Measurements from ENCODE around the gene PPP2R5C.
A peak's percentile ranks its signal among the peaks of the same experiment; 100 is the strongest.

Gene PPP2R5C

DNA sequence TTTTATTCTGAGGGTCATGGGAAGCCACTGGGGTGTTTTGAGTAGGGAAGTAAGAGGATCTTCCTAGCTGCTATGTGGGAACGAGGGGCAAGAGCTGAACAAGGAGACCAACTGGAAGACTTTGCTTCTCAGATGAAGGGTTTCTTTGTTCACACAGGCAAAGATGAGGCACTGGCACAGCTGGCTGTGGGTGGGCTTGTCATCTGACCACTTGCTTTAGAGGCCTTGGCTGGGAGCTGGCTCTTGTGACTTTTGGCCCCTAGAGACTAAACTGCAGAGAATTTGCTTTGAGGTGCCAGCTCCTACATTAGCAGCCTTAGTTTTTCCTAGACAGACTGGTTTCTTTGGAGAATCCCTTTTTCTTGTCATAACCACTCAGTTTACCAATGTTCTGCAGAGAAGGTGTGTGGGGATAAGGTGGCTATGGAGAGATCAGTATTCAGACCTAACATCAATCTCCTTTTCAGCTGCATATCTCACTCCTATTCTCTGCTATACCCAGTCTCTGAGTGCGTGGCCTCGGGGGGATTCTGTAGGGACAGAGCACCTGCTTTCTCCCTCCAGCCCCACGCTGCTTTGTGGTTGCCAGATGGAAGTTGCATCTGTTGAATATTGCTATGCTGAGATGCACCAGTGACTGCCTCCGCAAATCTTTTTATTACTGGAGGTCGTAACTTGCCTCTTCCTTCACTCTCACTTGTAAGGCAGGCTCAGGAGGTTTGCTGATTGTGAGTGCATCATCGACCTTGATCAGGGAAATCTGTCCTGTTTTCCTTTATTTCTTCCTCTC lies 12.7 kb downstream of the PPP2R5C start:
- H3K9ac ChIP-seq (ENCODE audit: low read depth, low read length) = no peak overlapping the region
- WGBS = 91% methylated on average over 7 of the region's 7 CpGs
- peaks cover 14% of the 10 kb centered on the region for H3K27me3 ChIP-seq (ENCODE audit: insufficient read depth, low read length)
- H3K4me3 ChIP-seq (ENCODE audit: low read length) = no peak overlapping the region
- no peaks in the 10 kb centered on the region for H3K9me3 ChIP-seq (ENCODE audit: insufficient read depth, low read depth, low read length)
- H3K36me3 ChIP-seq (ENCODE audit: insufficient read depth, low read length) = no peaks in the 10 kb centered on the region
- no peak overlapping the region for H3K27ac ChIP-seq (ENCODE audit: low read depth, low read length)
- no peaks in the 10 kb centered on the region for H3K4me1 ChIP-seq (ENCODE audit: insufficient read depth, low read length)

DNA sequence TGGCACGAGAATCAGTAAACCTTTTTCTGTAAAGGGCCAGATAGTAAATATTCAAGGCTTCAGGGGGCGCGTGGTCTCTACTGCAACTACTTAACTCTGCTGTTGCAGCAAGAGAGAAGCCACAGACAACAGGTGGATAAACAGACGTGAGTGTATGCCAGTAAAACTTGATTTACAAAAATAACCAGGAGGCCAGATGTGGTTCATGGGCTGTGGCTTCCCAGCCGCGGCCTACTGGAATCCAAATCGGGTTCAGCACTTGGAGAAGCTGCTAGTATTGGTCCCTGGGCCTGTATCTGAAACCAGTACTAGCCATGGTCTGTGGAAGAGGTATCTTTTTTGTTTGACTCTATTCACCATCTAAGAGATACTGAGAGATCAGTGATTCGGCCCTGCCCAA lies 13.3 kb downstream of the PPP2R5C start:
- Histone ChIP-seq H3K9ac (ENCODE audit: low read depth, low read length) (no peak overlapping the region), H3K27me3 (ENCODE audit: insufficient read depth, low read length) (peaks cover 20% of the 10 kb centered on the region), H3K4me3 (ENCODE audit: low read length) (no peak overlapping the region), H3K9me3 (ENCODE audit: insufficient read depth, low read depth, low read length) (no peaks in the 10 kb centered on the region), H3K27ac (ENCODE audit: low read depth, low read length) (no peak overlapping the region), H3K4me1 (ENCODE audit: insufficient read depth, low read length) (no peaks in the 10 kb centered on the region), H3K36me3 (ENCODE audit: insufficient read depth, low read length) (no peaks in the 10 kb centered on the region)
- 92% methylated on average over 7 of the region's 8 CpGs for WGBS

DNA sequence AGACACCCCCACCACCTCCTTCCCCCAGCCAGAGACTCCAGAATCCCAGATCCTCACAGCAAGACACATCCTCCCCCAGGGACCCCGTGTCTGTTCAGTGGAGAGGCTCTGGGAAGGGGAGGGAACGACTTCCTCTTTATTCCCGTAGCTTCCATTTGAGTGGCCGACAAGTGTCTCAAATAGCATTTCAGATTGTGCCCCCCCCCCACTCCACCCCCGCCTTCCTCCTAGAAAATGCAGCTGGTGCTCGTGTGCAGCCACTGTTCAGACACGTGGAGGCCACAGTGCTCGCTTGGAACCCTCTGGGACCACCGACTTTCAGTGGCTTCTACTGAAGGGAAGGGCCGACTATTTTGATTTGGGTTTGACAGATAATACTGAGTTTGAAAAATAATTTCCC lies 14.3 kb downstream of the PPP2R5C start:
- Histone ChIP-seq H3K4me1 (ENCODE audit: insufficient read depth, low read length) (peaks cover 8% of the 10 kb centered on the region), H3K27me3 (ENCODE audit: insufficient read depth, low read length) (peaks cover 30% of the 10 kb centered on the region), H3K36me3 (ENCODE audit: insufficient read depth, low read length) (no peaks in the 10 kb centered on the region), H3K9me3 (ENCODE audit: insufficient read depth, low read depth, low read length) (no peaks in the 10 kb centered on the region), H3K27ac (ENCODE audit: low read depth, low read length) (no peak overlapping the region), H3K4me3 (ENCODE audit: low read length) (no peak overlapping the region), H3K9ac (ENCODE audit: low read depth, low read length) (no peak overlapping the region)
- WGBS = 83% methylated on average over 8 of the region's 10 CpGs

- Histone ChIP-seq H3K27me3 (ENCODE audit: insufficient read depth, low read length) (peaks cover 35% of the 10 kb centered on the region), H3K27ac (ENCODE audit: low read depth, low read length) (no peak overlapping the region), H3K9ac (ENCODE audit: low read depth, low read length) (no peak overlapping the region), H3K36me3 (ENCODE audit: insufficient read depth, low read length) (no peaks in the 10 kb centered on the region), H3K9me3 (ENCODE audit: insufficient read depth, low read depth, low read length) (no peaks in the 10 kb centered on the region), H3K4me1 (ENCODE audit: insufficient read depth, low read length) (peaks cover 8% of the 10 kb centered on the region), H3K4me3 (ENCODE audit: low read length) (no peak overlapping the region)
- 78% methylated on average over 6 of the region's 6 CpGs for WGBS
Observed at GRCh38 chr14:101776344-101776743, 14.8 kb downstream of the PPP2R5C start.

GRCh38 chr14:101780390-101780789 lies 18.9 kb downstream of the PPP2R5C start:
- H3K36me3 ChIP-seq (ENCODE audit: insufficient read depth, low read length) = no peaks in the 10 kb centered on the region
- H3K27ac ChIP-seq (ENCODE audit: low read depth, low read length) = no peak overlapping the region
- H3K9me3 ChIP-seq (ENCODE audit: insufficient read depth, low read depth, low read length) = no peaks in the 10 kb centered on the region
- H3K4me3 ChIP-seq (ENCODE audit: low read length) = peak overlapping the region; percentile 75
- no peak overlapping the region for H3K9ac ChIP-seq (ENCODE audit: low read depth, low read length)
- H3K4me1 ChIP-seq (ENCODE audit: insufficient read depth, low read length) = peaks cover 8% of the 10 kb centered on the region
- peaks cover 40% of the 10 kb centered on the region for H3K27me3 ChIP-seq (ENCODE audit: insufficient read depth, low read length)
- WGBS = 15% methylated on average over 11 of the region's 11 CpGs

GRCh38 chr14:101780887-101781239 lies 19.4 kb downstream of the PPP2R5C start:
- H3K9me3 ChIP-seq (ENCODE audit: insufficient read depth, low read depth, low read length) = no peaks in the 10 kb centered on the region
- H3K9ac ChIP-seq (ENCODE audit: low read depth, low read length) = no peak overlapping the region
- peaks cover 40% of the 10 kb centered on the region for H3K27me3 ChIP-seq (ENCODE audit: insufficient read depth, low read length)
- peak overlapping the region; percentile 75 for H3K4me3 ChIP-seq (ENCODE audit: low read length)
- 2% methylated on average over 15 of the region's 15 CpGs for WGBS
- H3K27ac ChIP-seq (ENCODE audit: low read depth, low read length) = no peak overlapping the region
- peaks cover 8% of the 10 kb centered on the region for H3K4me1 ChIP-seq (ENCODE audit: insufficient read depth, low read length)
- H3K36me3 ChIP-seq (ENCODE audit: insufficient read depth, low read length) = no peaks in the 10 kb centered on the region

GRCh38 chr14:101781240-101782061 lies 19.9 kb downstream of the PPP2R5C start:
- no peak overlapping the region for H3K9ac ChIP-seq (ENCODE audit: low read depth, low read length)
- H3K36me3 ChIP-seq (ENCODE audit: insufficient read depth, low read length) = no peaks in the 10 kb centered on the region
- peaks cover 8% of the 10 kb centered on the region for H3K4me1 ChIP-seq (ENCODE audit: insufficient read depth, low read length)
- peaks cover 40% of the 10 kb centered on the region for H3K27me3 ChIP-seq (ENCODE audit: insufficient read depth, low read length)
- peak overlapping the region; percentile 75 for H3K4me3 ChIP-seq (ENCODE audit: low read length)
- WGBS = under 1% methylated on average over 67 of the region's 67 CpGs
- H3K9me3 ChIP-seq (ENCODE audit: insufficient read depth, low read depth, low read length) = no peaks in the 10 kb centered on the region
- no peak overlapping the region for H3K27ac ChIP-seq (ENCODE audit: low read depth, low read length)

- no peaks in the 10 kb centered on the region for H3K36me3 ChIP-seq (ENCODE audit: insufficient read depth, low read length)
- no peak overlapping the region for H3K4me3 ChIP-seq (ENCODE audit: low read length)
- H3K4me1 ChIP-seq (ENCODE audit: insufficient read depth, low read length) = peaks cover 8% of the 10 kb centered on the region
- 89% methylated on average over 12 of the region's 12 CpGs for WGBS
- no peak overlapping the region for H3K9ac ChIP-seq (ENCODE audit: low read depth, low read length)
- H3K27ac ChIP-seq (ENCODE audit: low read depth, low read length) = no peak overlapping the region
- peaks cover 34% of the 10 kb centered on the region for H3K27me3 ChIP-seq (ENCODE audit: insufficient read depth, low read length)
- H3K9me3 ChIP-seq (ENCODE audit: insufficient read depth, low read depth, low read length) = no peaks in the 10 kb centered on the region
Observed at GRCh38 chr14:101783260-101784016, 21.9 kb downstream of the PPP2R5C start.

GRCh38 chr14:101784631-101785030 lies 23.1 kb downstream of the PPP2R5C start:
- no peaks in the 10 kb centered on the region for H3K36me3 ChIP-seq (ENCODE audit: insufficient read depth, low read length)

GRCh38 chr14:101788016-101788635 lies 26.6 kb downstream of the PPP2R5C start:
- Histone ChIP-seq H3K27ac (ENCODE audit: low read depth, low read length) (no peak overlapping the region), H3K4me3 (ENCODE audit: low read length) (no peak overlapping the region), H3K9me3 (ENCODE audit: insufficient read depth, low read depth, low read length) (no peaks in the 10 kb centered on the region), H3K4me1 (ENCODE audit: insufficient read depth, low read length) (no peaks in the 10 kb centered on the region), H3K36me3 (ENCODE audit: insufficient read depth, low read length) (no peaks in the 10 kb centered on the region), H3K27me3 (ENCODE audit: insufficient read depth, low read length) (no peaks in the 10 kb centered on the region; the same call in 1 of the 2 replicates), H3K9ac (ENCODE audit: low read depth, low read length) (no peak overlapping the region)
- 95% methylated on average over 13 of the region's 13 CpGs for WGBS

More at GRCh38 chr14:101784631-101785030, 23.1 kb downstream of the PPP2R5C start:
- H3K9ac ChIP-seq (ENCODE audit: low read depth, low read length) = no peak overlapping the region
- no peak overlapping the region for H3K4me3 ChIP-seq (ENCODE audit: low read length)
- no peak overlapping the region for H3K27ac ChIP-seq (ENCODE audit: low read depth, low read length)
- peaks cover 8% of the 10 kb centered on the region for H3K4me1 ChIP-seq (ENCODE audit: insufficient read depth, low read length)
- 76% methylated on average over 5 of the region's 6 CpGs for WGBS
- H3K27me3 ChIP-seq (ENCODE audit: insufficient read depth, low read length) = peaks cover 22% of the 10 kb centered on the region
- no peaks in the 10 kb centered on the region for H3K9me3 ChIP-seq (ENCODE audit: insufficient read depth, low read depth, low read length)

Data from HUES64 (cell line).